ENCODE measurements around the gene HOTAIR.

Gene HOTAIR

GRCh38 chr12:54011665-54012532 is 37.1 kb upstream of the HOTAIR start:
- TF ChIP-seq SNAI2 (CRISPR knock-in tag; IDR thresholded peaks at IDR 0.05) (no peak), ARNTL (CRISPR knock-in tag; IDR thresholded peaks at IDR 0.05; ENCODE audit: borderline replicate concordance, low read depth) (no peak), POU6F1 (CRISPR knock-in tag; IDR thresholded peaks at IDR 0.05; ENCODE audit: borderline replicate concordance, low read depth) (no peak), ZNF70 (CRISPR knock-in tag; IDR thresholded peaks at IDR 0.05) (no peak), ZFP30 (CRISPR knock-in tag; IDR thresholded peaks at IDR 0.05) (no peak), RARB (CRISPR knock-in tag; IDR thresholded peaks at IDR 0.05) (no peak)
- TF ChIP-seq, protein P1, sequence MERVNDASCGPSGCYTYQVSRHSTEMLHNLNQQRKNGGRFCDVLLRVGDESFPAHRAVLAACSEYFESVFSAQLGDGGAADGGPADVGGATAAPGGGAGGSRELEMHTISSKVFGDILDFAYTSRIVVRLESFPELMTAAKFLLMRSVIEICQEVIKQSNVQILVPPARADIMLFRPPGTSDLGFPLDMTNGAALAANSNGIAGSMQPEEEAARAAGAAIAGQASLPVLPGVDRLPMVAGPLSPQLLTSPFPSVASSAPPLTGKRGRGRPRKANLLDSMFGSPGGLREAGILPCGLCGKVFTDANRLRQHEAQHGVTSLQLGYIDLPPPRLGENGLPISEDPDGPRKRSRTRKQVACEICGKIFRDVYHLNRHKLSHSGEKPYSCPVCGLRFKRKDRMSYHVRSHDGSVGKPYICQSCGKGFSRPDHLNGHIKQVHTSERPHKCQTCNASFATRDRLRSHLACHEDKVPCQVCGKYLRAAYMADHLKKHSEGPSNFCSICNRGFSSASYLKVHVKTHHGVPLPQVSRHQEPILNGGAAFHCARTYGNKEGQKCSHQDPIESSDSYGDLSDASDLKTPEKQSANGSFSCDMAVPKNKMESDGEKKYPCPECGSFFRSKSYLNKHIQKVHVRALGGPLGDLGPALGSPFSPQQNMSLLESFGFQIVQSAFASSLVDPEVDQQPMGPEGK (CRISPR knock-in tag; IDR thresholded peaks at IDR 0.05; ENCODE audit: borderline replicate concordance) = no peak
- TF ChIP-seq, protein P2, sequence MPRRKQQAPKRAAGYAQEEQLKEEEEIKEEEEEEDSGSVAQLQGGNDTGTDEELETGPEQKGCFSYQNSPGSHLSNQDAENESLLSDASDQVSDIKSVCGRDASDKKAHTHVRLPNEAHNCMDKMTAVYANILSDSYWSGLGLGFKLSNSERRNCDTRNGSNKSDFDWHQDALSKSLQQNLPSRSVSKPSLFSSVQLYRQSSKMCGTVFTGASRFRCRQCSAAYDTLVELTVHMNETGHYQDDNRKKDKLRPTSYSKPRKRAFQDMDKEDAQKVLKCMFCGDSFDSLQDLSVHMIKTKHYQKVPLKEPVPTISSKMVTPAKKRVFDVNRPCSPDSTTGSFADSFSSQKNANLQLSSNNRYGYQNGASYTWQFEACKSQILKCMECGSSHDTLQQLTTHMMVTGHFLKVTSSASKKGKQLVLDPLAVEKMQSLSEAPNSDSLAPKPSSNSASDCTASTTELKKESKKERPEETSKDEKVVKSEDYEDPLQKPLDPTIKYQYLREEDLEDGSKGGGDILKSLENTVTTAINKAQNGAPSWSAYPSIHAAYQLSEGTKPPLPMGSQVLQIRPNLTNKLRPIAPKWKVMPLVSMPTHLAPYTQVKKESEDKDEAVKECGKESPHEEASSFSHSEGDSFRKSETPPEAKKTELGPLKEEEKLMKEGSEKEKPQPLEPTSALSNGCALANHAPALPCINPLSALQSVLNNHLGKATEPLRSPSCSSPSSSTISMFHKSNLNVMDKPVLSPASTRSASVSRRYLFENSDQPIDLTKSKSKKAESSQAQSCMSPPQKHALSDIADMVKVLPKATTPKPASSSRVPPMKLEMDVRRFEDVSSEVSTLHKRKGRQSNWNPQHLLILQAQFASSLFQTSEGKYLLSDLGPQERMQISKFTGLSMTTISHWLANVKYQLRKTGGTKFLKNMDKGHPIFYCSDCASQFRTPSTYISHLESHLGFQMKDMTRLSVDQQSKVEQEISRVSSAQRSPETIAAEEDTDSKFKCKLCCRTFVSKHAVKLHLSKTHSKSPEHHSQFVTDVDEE (CRISPR knock-in tag; IDR thresholded peaks at IDR 0.05) = no peak
- no peak for ATAC-seq

- ATAC-seq = no peak
- TF ChIP-seq TCF4 (CRISPR knock-in tag; IDR thresholded peaks at IDR 0.05; ENCODE audit: borderline replicate concordance) = no peak
- no peak for TF ChIP-seq TOX (CRISPR knock-in tag; IDR thresholded peaks at IDR 0.05; ENCODE audit: borderline replicate concordance)
- no peak for TF ChIP-seq ZNF8 (CRISPR knock-in tag; IDR thresholded peaks at IDR 0.05)
- TF ChIP-seq OSR1 (CRISPR knock-in tag; IDR thresholded peaks at IDR 0.05) = no peak
- no peak for TF ChIP-seq GLIS3 (CRISPR knock-in tag; IDR thresholded peaks at IDR 0.05)
- no peak for TF ChIP-seq ESRRG (CRISPR knock-in tag; IDR thresholded peaks at IDR 0.05)
- TF ChIP-seq SNAI2 (CRISPR knock-in tag; IDR thresholded peaks at IDR 0.05) = no peak
- no peak for TF ChIP-seq POU6F1 (CRISPR knock-in tag; IDR thresholded peaks at IDR 0.05; ENCODE audit: borderline replicate concordance, low read depth)
- no peak for TF ChIP-seq ZNF565 (CRISPR knock-in tag; conservative IDR thresholded peaks at IDR 0.05; ENCODE audit: low read depth)
- no peak for TF ChIP-seq ISL1 (CRISPR knock-in tag; IDR thresholded peaks at IDR 0.05)
- TF ChIP-seq, protein P1 (CRISPR knock-in tag; IDR thresholded peaks at IDR 0.05; ENCODE audit: borderline replicate concordance) = no peak
- no peak for TF ChIP-seq ZC3H10 (CRISPR knock-in tag; IDR thresholded peaks at IDR 0.05)
- no peak for TF ChIP-seq CSRNP3 (CRISPR knock-in tag; IDR thresholded peaks at IDR 0.05)
- no peak for TF ChIP-seq ZFP30 (CRISPR knock-in tag; IDR thresholded peaks at IDR 0.05)
Observed at GRCh38 chr12:54010972-54011664, 36.4 kb upstream of the HOTAIR start.
